Effector CD8-positive, alpha-beta T cell (primary cell): ENCODE results near the gene RFXAP.
"Not testable (repeated sequence)": the region's sequence is repeated elsewhere in the genome, so short reads cannot be mapped to it uniquely, and the experiment has no call there.

Experiments
- DNase-seq: peaks from one replicate; lab custom pipeline; 2025; lab: John Stamatoyannopoulos, UW
- total RNA-seq, 4 experiments: gene quantifications; one replicate each; lab custom pipeline; 2026; lab: John Stamatoyannopoulos, UW

The RFXAP gene
- total RNA-seq: 3.3 to 7.9 (median 3.7) reads per million in 4 experiments

GRCh38 chr13:36818804-36819738 is at the start of gene RFXAP:
RFXAP (plus strand) TSS chr13:36819222; CDS start chr13:36819358, 136 bp downstream.
- DNase-seq: peak; percentile 88

- DNase-seq: no peak
Observed at GRCh38 chr13:36769545-36769944, 49.5 kb upstream of the RFXAP start.

DNA sequence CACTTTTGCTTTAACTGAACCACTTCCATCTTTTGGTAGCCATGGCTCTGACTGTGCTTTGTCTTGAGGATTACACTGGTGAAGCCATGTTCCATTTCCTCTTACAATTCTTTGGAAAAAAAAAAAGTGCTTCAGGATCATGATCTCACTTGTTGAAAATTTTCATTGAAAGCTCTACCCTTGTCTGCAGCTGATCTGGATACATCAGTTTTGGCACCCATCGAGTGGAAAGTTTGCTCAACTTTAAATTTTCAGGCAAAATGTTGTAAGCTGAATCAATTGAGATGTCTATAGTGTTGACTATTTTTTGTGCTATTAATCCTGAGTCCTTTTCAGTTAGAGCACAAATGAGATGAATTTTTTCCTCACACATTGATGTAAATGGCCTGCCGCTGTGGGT is 48.3 kb upstream of the RFXAP start:
- DNase-seq: no peak

- no peak for DNase-seq
Observed at GRCh38 chr13:36772853-36773252, 46.2 kb upstream of the RFXAP start.

DNA sequence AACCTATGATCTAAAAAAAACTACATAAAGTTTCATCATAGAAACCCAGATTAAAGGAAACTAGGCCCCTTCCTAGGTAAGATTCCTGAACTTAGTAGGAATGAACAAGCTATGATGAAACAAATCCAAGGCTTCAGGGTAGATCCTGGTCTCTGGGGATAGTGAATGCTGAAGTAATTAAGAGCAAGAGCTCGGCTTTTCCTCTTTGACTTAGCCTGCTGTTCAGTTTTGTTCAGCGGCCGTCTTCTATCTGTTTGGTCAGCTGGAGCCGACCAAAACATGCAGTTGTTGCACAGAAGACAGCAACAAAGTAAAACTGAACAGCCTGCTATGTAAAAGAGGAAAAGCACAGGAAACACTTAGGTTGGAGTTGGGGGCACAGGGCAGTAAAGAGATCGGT is 44.1 kb upstream of the RFXAP start:
- DNase-seq: no peak

- no peak for DNase-seq
Observed at GRCh38 chr13:36776175-36776574, 42.8 kb upstream of the RFXAP start.

- no peak for DNase-seq
Observed at GRCh38 chr13:36778083-36778671, 40.8 kb upstream of the RFXAP start.

DNA sequence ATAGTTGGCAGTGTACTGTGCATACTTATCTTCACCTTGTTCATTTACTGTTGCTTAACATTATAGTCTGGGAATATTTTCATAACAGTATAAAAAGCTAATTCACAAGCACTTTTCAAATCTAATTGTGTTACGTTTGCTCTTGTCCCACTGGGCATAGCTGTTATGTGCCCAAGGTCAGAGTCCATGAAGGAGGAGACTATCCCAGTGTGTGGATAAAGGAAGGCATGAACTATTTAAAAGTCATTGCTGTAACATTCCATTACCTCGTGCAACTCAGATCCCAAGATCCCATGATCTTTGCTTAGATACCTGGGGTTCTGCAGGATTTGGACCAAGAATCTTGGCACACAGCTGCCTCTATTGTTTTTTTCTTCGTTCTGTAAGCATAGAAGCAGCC is 35.1 kb upstream of the RFXAP start:
- no peak for DNase-seq

- DNase-seq: not testable (repeated sequence)
Observed at GRCh38 chr13:36786175-36786574, 32.8 kb upstream of the RFXAP start.

GRCh38 chr13:36787181-36787580 is 31.8 kb upstream of the RFXAP start:
- no peak for DNase-seq

- no peak for DNase-seq
Observed at GRCh38 chr13:36788276-36788675, 30.7 kb upstream of the RFXAP start.

- no peak for DNase-seq
Observed at GRCh38 chr13:36789061-36789460, 30.0 kb upstream of the RFXAP start.

GRCh38 chr13:36789730-36790129 is 29.3 kb upstream of the RFXAP start:
- no peak for DNase-seq

DNA sequence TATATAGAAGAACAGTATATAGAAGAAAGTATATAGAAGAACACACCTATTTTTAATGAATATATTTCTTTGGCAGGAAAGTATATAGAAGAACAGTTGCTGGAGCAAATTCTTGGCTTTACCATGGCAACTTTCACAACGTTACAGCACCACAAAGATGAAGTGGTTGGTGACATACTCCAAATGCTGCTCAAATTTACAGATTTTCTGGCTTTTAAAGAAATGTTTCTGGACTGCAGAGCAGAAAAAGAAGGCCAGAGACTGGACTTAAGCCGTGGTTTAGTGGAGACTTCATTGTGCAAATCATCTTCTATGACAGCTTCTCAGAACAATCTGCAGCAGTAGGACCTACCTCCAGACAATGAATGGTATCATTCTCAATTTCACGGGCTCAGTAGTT is 24.3 kb upstream of the RFXAP start:
- DNase-seq: no peak

DNA sequence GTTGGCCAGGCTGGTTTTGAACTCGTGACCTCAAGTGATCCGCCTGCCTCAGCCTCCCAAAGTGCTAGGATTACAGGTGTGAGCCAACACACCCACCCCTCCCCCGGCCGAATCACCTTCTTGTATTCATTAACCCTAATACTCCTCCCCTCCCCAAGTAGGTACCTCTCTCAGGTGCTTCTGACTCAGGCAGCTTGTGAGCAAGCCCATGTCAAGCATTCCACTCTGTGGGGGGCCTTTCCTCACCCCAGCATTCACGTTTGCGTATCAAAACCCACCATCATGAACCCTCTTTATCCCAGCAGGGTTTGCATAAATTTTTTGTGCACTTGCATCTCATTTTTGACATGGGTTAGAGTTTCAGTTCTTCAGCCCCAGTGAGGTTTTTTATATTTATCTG is 23.6 kb upstream of the RFXAP start:
- no peak for DNase-seq

DNA sequence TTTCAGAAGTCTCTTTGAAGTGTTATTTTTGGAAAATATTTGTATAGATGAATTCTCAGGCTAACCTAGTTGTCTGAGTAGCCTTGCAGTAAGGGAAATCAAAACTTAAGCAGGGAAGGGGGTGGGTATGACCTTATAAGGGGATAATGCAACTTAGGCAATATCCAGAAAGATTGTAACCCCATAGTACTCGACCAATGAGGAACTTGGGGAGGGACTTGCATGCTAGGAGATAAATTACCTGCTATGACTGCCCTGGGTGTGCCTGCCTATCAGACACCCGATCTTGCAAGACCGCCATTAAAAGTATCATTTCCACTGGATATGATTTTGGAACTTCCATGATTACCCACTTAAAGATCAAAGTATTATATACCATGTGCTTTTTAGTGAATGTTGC is 23.0 kb upstream of the RFXAP start:
- DNase-seq: no peak

- DNase-seq: no peak
Observed at GRCh38 chr13:36801035-36801434, 18.0 kb upstream of the RFXAP start.

GRCh38 chr13:36804588-36804987 is 14.4 kb upstream of the RFXAP start:
- no peak for DNase-seq

GRCh38 chr13:36806102-36806501 is 12.9 kb upstream of the RFXAP start:
- DNase-seq: no peak

DNA sequence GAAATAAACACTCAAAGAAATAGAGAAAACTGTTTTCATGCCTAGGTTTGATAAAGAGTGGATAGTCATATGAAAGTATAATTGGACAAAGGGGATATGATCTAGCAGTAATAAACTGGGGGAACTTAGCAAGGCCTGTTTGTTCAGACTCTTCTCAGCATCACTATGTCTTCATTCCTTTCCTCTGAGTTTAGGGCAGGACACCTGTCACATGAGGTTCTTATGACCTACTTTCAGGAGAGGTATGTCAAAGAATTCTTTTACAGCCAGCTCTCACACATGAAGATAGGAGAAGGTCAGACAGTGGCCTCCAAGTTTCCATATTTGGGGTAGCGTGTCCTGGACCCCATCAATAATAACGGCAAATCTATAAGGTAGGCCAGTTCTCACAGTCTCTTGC is 11.4 kb upstream of the RFXAP start:
- DNase-seq: no peak

- DNase-seq: no peak
Observed at GRCh38 chr13:36813225-36813624, 5.8 kb upstream of the RFXAP start.

DNA sequence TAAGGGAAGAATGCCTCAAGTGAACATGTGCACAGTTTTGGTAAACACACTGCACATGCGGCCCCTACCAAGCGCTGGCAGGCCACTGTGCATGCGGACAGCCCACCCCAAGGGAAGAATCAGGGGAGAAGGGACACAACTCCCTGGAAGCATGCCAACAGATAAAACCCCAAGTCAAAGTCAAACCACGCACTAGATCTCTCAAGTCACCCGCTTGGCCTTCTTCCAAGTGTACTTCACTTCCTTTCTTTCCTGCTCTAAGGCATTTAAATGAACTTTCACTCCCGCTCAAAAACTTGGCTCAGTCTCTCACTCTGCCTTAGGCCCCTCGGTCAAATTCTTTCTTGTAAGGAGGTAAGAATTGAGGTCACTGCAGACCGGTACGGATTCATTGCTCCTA is 4.6 kb upstream of the RFXAP start:
- DNase-seq: no peak

DNA sequence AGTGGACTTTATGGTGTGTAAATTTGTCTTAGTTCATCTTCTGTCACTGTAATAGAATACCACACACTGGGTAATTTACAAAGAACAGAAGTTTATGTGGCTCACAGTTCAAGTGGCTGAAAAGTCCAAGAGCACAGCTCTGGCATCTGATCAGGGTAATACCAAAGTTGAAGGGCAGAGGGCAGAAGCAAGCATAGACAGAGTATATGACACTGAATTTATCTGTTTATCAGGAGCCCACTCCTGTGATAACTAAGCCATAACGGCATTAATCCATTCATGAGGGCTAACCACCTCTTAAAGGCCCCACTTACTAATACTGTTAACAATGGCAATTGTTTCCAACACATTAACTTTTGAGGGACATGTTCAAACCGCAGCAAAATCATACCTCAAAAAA is 4.0 kb upstream of the RFXAP start:
- no peak for DNase-seq
